NB4 (cell line): Measurements from ENCODE around the gene NSD1.

Experiments used
- DNase-seq: peaks from one replicate; pipeline ENCODE4 v3.0.0; 2010; ENCODE audit warnings: low read depth
- H3K4me3 ChIP-seq: one replicate; pipeline ENCODE4 v1.5.1; 2011; ENCODE audit warnings: mild to moderate bottlenecking, low read depth, low read length, moderate library complexity
- CTCF ChIP-seq: IDR thresholded peaks from one replicate; pipeline ENCODE4 v1.5.1; 2012; ENCODE audit warnings: low read depth, low read length
- MAX ChIP-seq: IDR thresholded peaks from 2 replicates; pipeline ENCODE4 v1.6.1; 2011; ENCODE audit warnings: low read depth, low read length
- MYC ChIP-seq: IDR thresholded peaks from 2 replicates; pipeline ENCODE4 v1.6.1; 2011; ENCODE audit warnings: low read depth, low read length
- POLR2A ChIP-seq: IDR thresholded peaks from 2 replicates; pipeline ENCODE4 v1.6.1; 2011; ENCODE audit warnings: mild to moderate bottlenecking; ENCODE audit not compliant: insufficient read length; ENCODE audit errors: extremely low read depth

The NSD1 gene

GRCh38 chr5:177295924-177296323, 162.4 kb downstream of the NSD1 start:
- no peak overlapping the region for H3K4me3 ChIP-seq
- DNase-seq: peak; percentile 43
- TF ChIP-seq POLR2A (no peak), CTCF (no peak), MYC (no peak), MAX (no peak)

- no peak overlapping the region for H3K4me3 ChIP-seq
- DNase-seq: peak; percentile 46
- TF ChIP-seq MAX (no peak), POLR2A (no peak), MYC (no peak), CTCF (no peak)
Measured at GRCh38 chr5:177296581-177296980, 163.0 kb downstream of the NSD1 start.

- no peak overlapping the region for H3K4me3 ChIP-seq
- TF ChIP-seq POLR2A (no peak), CTCF (no peak), MYC (no peak)
Measured at GRCh38 chr5:177297922-177298321, 164.3 kb downstream of the NSD1 start.

GRCh38 chr5:177299697-177300096, 166.1 kb downstream of the NSD1 start:
- TF ChIP-seq MAX (no peak), MYC (no peak), CTCF (no peak), POLR2A (no peak)
- DNase-seq: no peak
- no peak overlapping the region for H3K4me3 ChIP-seq

More at GRCh38 chr5:177297922-177298321, 164.3 kb downstream of the NSD1 start:
- DNase-seq: no peak

- DNase-seq: peak; percentile 95
- peak; percentile 72 for TF ChIP-seq MAX
- TF ChIP-seq MYC: peak; percentile 42
- peak; percentile 13 for TF ChIP-seq CTCF
- TF ChIP-seq POLR2A: no peak
- H3K4me3 ChIP-seq: peak overlapping the region; percentile 16
Measured at GRCh38 chr5:177300236-177300880, 166.8 kb downstream of the NSD1 start.

GRCh38 chr5:177300951-177301350, 167.4 kb downstream of the NSD1 start:
- TF ChIP-seq MYC: no peak
- H3K4me3 ChIP-seq: peak overlapping the region; percentile 16
- no peak for DNase-seq
